SK-N-SH (cell line): ENCODE data around the gene FCER1G. TPM values are rescaled to one million over a fixed set of nuclear protein-coding genes. Genes with fewer than 3 reads are reported as not detected.

ENCODE experiments used
- CTCF ChIA-PET: fragments of 300-600, 350-600 bp; formaldehyde crosslinking; extraction: SDS; loops from one replicate; lab custom pipeline; 2021; lab: Yijun Ruan, JAX
- POLR2A ChIA-PET: fragments of 350-600 bp; sonication (Branson Sonifier 250); formaldehyde crosslinking; extraction: SDS; loops from one replicate; lab custom pipeline; 2020; ENCODE audit warnings: antibody characterized with exemption, inconsistent platforms; lab: Yijun Ruan, JAX
- DNase-seq: peaks from one replicate; pipeline ENCODE4 v3.0.0; 2012
- H2AFZ ChIP-seq: fragments of 200-600 bp; sonication (generic); 2 replicates; pipeline ENCODE4 v1.8.1; 2016; ENCODE audit warnings: antibody characterized with exemption, mild to moderate bottlenecking, low read depth
- H3F3A ChIP-seq: fragments of 200-600 bp; sonication (generic); replicated peaks from 2 replicates; pipeline ENCODE3; 2016; ENCODE audit warnings: antibody characterized with exemption, mild to moderate bottlenecking; ENCODE audit not compliant: insufficient read depth
- H3K27ac ChIP-seq, 2 experiments: fragments of 200-500 bp in 1 of 2; fragments of 200-600 bp in 1 of 2; sonication (Bioruptor generic) in 1 of 2; sonication (generic), shearing (Covaris generic) in 1 of 2; 2 replicates each; pipeline versions ENCODE4 v1.5.1 to v1.6.1; 2014 to 2016; ENCODE audit warnings: low read depth in 2 of 2, inconsistent platforms in 1 of 2, low read length in 1 of 2, mild to moderate bottlenecking in 1 of 2, mixed read lengths in 1 of 2
- H3K27me3 ChIP-seq: fragments of 200-600 bp; sonication (generic), shearing (Covaris generic); 2 replicates; pipeline ENCODE4 v1.6.1; 2016; ENCODE audit warnings: mixed run types; ENCODE audit not compliant: insufficient read depth
- H3K36me3 ChIP-seq, 2 experiments: fragments of 200-500 bp in 1 of 2; fragments of 200-600 bp in 1 of 2; sonication (Bioruptor generic) in 1 of 2; sonication (generic) in 1 of 2; replicated peaks in 1 of 2; 2 replicates each; pipeline versions ENCODE3 to v1.5.1; 2014 to 2016; ENCODE audit warnings: low read length in 1 of 2, mild to moderate bottlenecking in 1 of 2; ENCODE audit not compliant: insufficient read depth in 2 of 2, control insufficient read depth in 1 of 2
- H3K4me1 ChIP-seq, 2 experiments: fragments of 200-500 bp in 1 of 2; fragments of 200-600 bp in 1 of 2; sonication (Bioruptor generic) in 1 of 2; sonication (generic), shearing (Covaris generic) in 1 of 2; 2 replicates each; pipeline versions ENCODE4 v1.5.1 to v1.6.1; 2014 to 2016; ENCODE audit warnings: low read depth in 1 of 2, low read length in 1 of 2, mixed run types in 1 of 2; ENCODE audit not compliant: insufficient read depth in 2 of 2, control insufficient read depth in 1 of 2
- H3K4me2 ChIP-seq: fragments of 200-600 bp; sonication (generic), shearing (Covaris generic); 2 replicates; pipeline ENCODE4 v1.6.1; 2017; ENCODE audit warnings: mixed run types
- H3K4me3 ChIP-seq, 2 experiments: fragments of 200-500 bp in 1 of 2; fragments of 200-600 bp in 1 of 2; sonication (Bioruptor generic) in 1 of 2; sonication (generic), shearing (Covaris generic) in 1 of 2; 2 replicates each; pipeline versions ENCODE4 v1.5.1 to v1.8.1; 2014 to 2016; ENCODE audit warnings: low read depth in 2 of 2, inconsistent platforms in 1 of 2, low read length in 1 of 2, mild to moderate bottlenecking in 1 of 2, mixed read lengths in 1 of 2, moderate library complexity in 1 of 2
- H3K79me2 ChIP-seq: fragments of 200-600 bp; sonication (generic); 2 replicates; pipeline ENCODE4 v1.8.1; 2017; ENCODE audit warnings: mild to moderate bottlenecking; ENCODE audit not compliant: insufficient read depth
- H3K9ac ChIP-seq: fragments of 200-600 bp; sonication (generic); 2 replicates; pipeline ENCODE4 v1.6.1; 2017; ENCODE audit warnings: mixed run types
- H3K9me2 ChIP-seq: fragments of 200-600 bp; sonication (generic); 2 replicates; pipeline ENCODE4 v1.6.1; 2017; ENCODE audit warnings: mixed run types
- H3K9me3 ChIP-seq: fragments of 200-600 bp; sonication (generic); 2 replicates; pipeline ENCODE4 v1.6.1; 2017; ENCODE audit warnings: mixed run types, mild to moderate bottlenecking, moderate library complexity
- H4K20me1 ChIP-seq: fragments of 200-600 bp; sonication (generic); 2 replicates; pipeline ENCODE4 v1.6.1; 2017; ENCODE audit warnings: mild to moderate bottlenecking, mixed run types; ENCODE audit not compliant: insufficient read depth
- CHD2 ChIP-seq: fragments of 150-350 bp; IDR thresholded peaks from 2 replicates; pipeline ENCODE4 v1.6.1; 2018; ENCODE audit warnings: low read length; ENCODE audit not compliant: partially characterized antibody
- EP300 ChIP-seq, 2 experiments: IDR thresholded peaks; 2 replicates each; pipeline versions ENCODE4 v1.4.0 to v1.6.1; 2012; ENCODE audit warnings: borderline replicate concordance in 1 of 2, low read depth in 1 of 2, low read length in 1 of 2
- FOSL2 ChIP-seq: IDR thresholded peaks from 2 replicates; pipeline ENCODE4 v1.4.0; 2012; ENCODE audit warnings: low read depth, mild to moderate bottlenecking, moderate library complexity, borderline replicate concordance
- FOXJ3 ChIP-seq: sonication (generic); formaldehyde crosslinking; IDR thresholded peaks from 2 replicates; pipeline ENCODE4 v1.5.1; 2020; ENCODE audit warnings: mild to moderate bottlenecking, missing genetic modification reagents
- FOXM1 ChIP-seq: IDR thresholded peaks from 2 replicates; pipeline ENCODE4 v1.4.0; 2012; ENCODE audit warnings: low read depth, mild to moderate bottlenecking
- GABPA ChIP-seq: IDR thresholded peaks from 2 replicates; pipeline ENCODE4 v1.4.0; 2012; ENCODE audit warnings: low read depth, mild to moderate bottlenecking
- IRF3 ChIP-seq: fragments of 150-350 bp; IDR thresholded peaks from 2 replicates; pipeline ENCODE4 v1.6.1; 2016; ENCODE audit warnings: mild to moderate bottlenecking, low read depth, low read length
- MXI1 ChIP-seq: IDR thresholded peaks from 2 replicates; pipeline ENCODE4 v1.6.1; 2012; ENCODE audit warnings: mild to moderate bottlenecking, low read depth, low read length, improper control_type of control experiment
- NFIC ChIP-seq: IDR thresholded peaks from 2 replicates; pipeline ENCODE4 v1.4.0; 2012; ENCODE audit warnings: borderline replicate concordance
- NRF1 ChIP-seq: IDR thresholded peaks from 2 replicates; pipeline ENCODE4 v1.6.1; 2012; ENCODE audit warnings: low read depth, mild to moderate bottlenecking, low read length
- POLR2AphosphoS5 ChIP-seq: IDR thresholded peaks from 2 replicates; pipeline ENCODE4 v1.6.1; 2012; ENCODE audit warnings: low read depth, low read length
- RAD21 ChIP-seq: IDR thresholded peaks from 2 replicates; pipeline ENCODE4 v1.6.1; 2012; ENCODE audit warnings: mild to moderate bottlenecking, low read length
- RCOR1 ChIP-seq: fragments of 150-350 bp; IDR thresholded peaks from 2 replicates; pipeline ENCODE4 v1.6.1; 2017; ENCODE audit warnings: antibody characterized with exemption, low read length
- REST ChIP-seq: IDR thresholded peaks from 2 replicates; pipeline ENCODE4 v1.6.1; 2012; ENCODE audit warnings: mild to moderate bottlenecking, low read depth, low read length, moderate library complexity
- RXRA ChIP-seq: IDR thresholded peaks from 2 replicates; pipeline ENCODE4 v1.4.0; 2012; ENCODE audit warnings: low read depth, mild to moderate bottlenecking, borderline replicate concordance
- SIN3A ChIP-seq: IDR thresholded peaks from 2 replicates; pipeline ENCODE4 v1.6.1; 2012; ENCODE audit warnings: low read depth, mild to moderate bottlenecking, low read length, moderate library complexity, borderline replicate concordance
- SMC3 ChIP-seq: IDR thresholded peaks from 2 replicates; pipeline ENCODE4 v1.6.1; 2012; ENCODE audit warnings: low read depth, low read length, improper control_type of control experiment
- TAF1 ChIP-seq: IDR thresholded peaks from 2 replicates; pipeline ENCODE4 v1.6.1; 2012; ENCODE audit warnings: low read depth, mild to moderate bottlenecking, low read length, moderate library complexity, borderline replicate concordance
- TCF12 ChIP-seq: IDR thresholded peaks from 2 replicates; pipeline ENCODE4 v1.4.0; 2012
- TEAD4 ChIP-seq: IDR thresholded peaks from 2 replicates; pipeline ENCODE4 v1.4.0; 2012; ENCODE audit warnings: mild to moderate bottlenecking, borderline replicate concordance; ENCODE audit not compliant: insufficient read depth
- YY1 ChIP-seq: IDR thresholded peaks from 2 replicates; pipeline ENCODE4 v1.4.0; 2012; ENCODE audit warnings: low read depth, mild to moderate bottlenecking
- WGBS: methylation state at CpG from one replicate; pipeline ENCODE4 v1.1.6; 2017; ENCODE audit warnings: low lambda C conversion rate; 5-methylcytosine and 5-hydroxymethylcytosine counted together
- polyA plus RNA-seq, 3 experiments: library from polyadenylated mRNA; depleted of rRNA; stranded (reverse); fragments of >200 nt; gene quantifications; 2 replicates each; pipeline ENCODE4 v1.2.3, GENCODE V29; 2012

FCER1G gene
- polyA plus RNA-seq, 1 of the 3 experiments (the other 2 are of a cell fraction), result 0.61 TPM

GRCh38 chr1:161193561-161194235 lies 21.4 kb upstream of the FCER1G start:
- H3K9me2 ChIP-seq, result no peaks in the 10 kb centered on the region
- H3K4me2 ChIP-seq, result no peak overlapping the region
- no peaks in the 10 kb centered on the region for H4K20me1 ChIP-seq
- H3K27ac ChIP-seq, result no peak overlapping the region
- H3K79me2 ChIP-seq, result no peaks in the 10 kb centered on the region
- no peak for DNase-seq
- POLR2A ChIA-PET, result no interaction called here
- CTCF ChIA-PET, result interaction anchor here (0.6 to 7.0 kb wide), 16 partner anchors 10 to 189 kb away, joined by 3 to 65 read pairs (median 6); partner anchors contain the start of genes APOA2, B4GALT3, NDUFS2 and PPOX
- no peaks in the 10 kb centered on the region for H3K27me3 ChIP-seq
- TF ChIP-seq TEAD4 (no peak), FOSL2 (no peak), REST (no peak), NFIC (no peak), POLR2AphosphoS5 (no peak), CHD2 (no peak), GABPA (no peak), TAF1 (no peak), TCF12 (no peak), MXI1 (no peak), SMC3 (no peak), FOXJ3 (CRISPR knock-in tag) (no peak), FOXM1 (no peak)
- TF ChIP-seq, all 33 proteins: peak for 0
- Histone ChIP-seq H3K9ac (no peak overlapping the region), H2AFZ (no peak overlapping the region), H3K36me3 (peaks cover 0 to 19% of the 10 kb centered on the region in 2 experiments), H3K4me3 (no peak overlapping the region), H3K4me1 (peaks cover 20 to 44% of the 10 kb centered on the region in 2 experiments; a peak in 3 of 4 replicates), H3F3A (peaks cover 2% of the 10 kb centered on the region), H3K9me3 (no peaks in the 10 kb centered on the region)
- 91% methylated on average over 9 of the region's 21 CpGs for WGBS

- Histone ChIP-seq H3K4me3 (no peak overlapping the region), H3K36me3 (peaks cover 0 to 19% of the 10 kb centered on the region in 2 experiments), H3F3A (peaks cover 4% of the 10 kb centered on the region), H3K4me1 (peaks cover 28 to 59% of the 10 kb centered on the region in 2 experiments), H3K4me2 (no peak overlapping the region), H3K27ac (peak overlapping the region in 1 of 2 experiments; percentile 0; a peak in 1 of 4 replicates), H3K9me3 (no peaks in the 10 kb centered on the region), H3K9ac (no peak overlapping the region), H4K20me1 (no peaks in the 10 kb centered on the region), H2AFZ (no peak overlapping the region), H3K79me2 (no peaks in the 10 kb centered on the region), H3K9me2 (no peaks in the 10 kb centered on the region), H3K27me3 (no peaks in the 10 kb centered on the region)
- TF ChIP-seq RAD21 (no peak), TAF1 (no peak), IRF3 (no peak), NFIC (no peak), RCOR1 (no peak), EP300 (IDR thresholded peaks at IDR 0.05; ENCODE audit: borderline replicate concordance in 1 of 2, low read depth in 1 of 2, low read length in 1 of 2) (no peak), YY1 (no peak), TCF12 (no peak), NRF1 (no peak), FOSL2 (no peak), FOXM1 (no peak), SMC3 (no peak), SIN3A (no peak), RXRA (no peak)
- CTCF ChIA-PET, result interaction anchor here (1.8 to 7.0 kb wide), 5 partner anchors 9 to 188 kb away, joined by 6 to 65 read pairs (median 39); partner anchors contain the start of genes NDUFS2, PPOX and TOMM40L
- DNase-seq, result no peak
- POLR2A ChIA-PET, result no interaction called here
- 89% methylated on average over 4 of the region's 4 CpGs for WGBS
Observed at GRCh38 chr1:161195171-161195570, 19.9 kb upstream of the FCER1G start.
